HEK293 (cell line): Measurements from ENCODE around the gene ATP5F1B.

ENCODE experiments used
- GLIS1 ChIP-seq: fragments of 450-650 bp; formaldehyde crosslinking; IDR thresholded peaks from 2 replicates; pipeline ENCODE4 v1.5.1; 2016; ENCODE audit warnings: missing biosample characterization, missing genetic modification characterization
- KLF1 ChIP-seq: fragments of 450-650 bp; formaldehyde crosslinking; IDR thresholded peaks from 2 replicates; pipeline ENCODE4 v1.5.1; 2016; ENCODE audit warnings: missing biosample characterization, missing genetic modification characterization
- KLF17 ChIP-seq: fragments of 450-650 bp; formaldehyde crosslinking; IDR thresholded peaks from 2 replicates; pipeline ENCODE4 v1.5.1; 2016; ENCODE audit warnings: missing biosample characterization, missing genetic modification characterization
- KLF8 ChIP-seq: fragments of 450-650 bp; formaldehyde crosslinking; IDR thresholded peaks from 2 replicates; pipeline ENCODE4 v1.5.1; 2016; ENCODE audit warnings: missing biosample characterization, missing genetic modification characterization
- SP2 ChIP-seq: fragments of 450-650 bp; formaldehyde crosslinking; IDR thresholded peaks from 2 replicates; pipeline ENCODE4 v1.5.1; 2016; ENCODE audit warnings: missing biosample characterization, missing genetic modification characterization
- SP3 ChIP-seq: fragments of 450-650 bp; formaldehyde crosslinking; IDR thresholded peaks from 2 replicates; pipeline ENCODE4 v1.5.1; 2016; ENCODE audit warnings: missing biosample characterization, missing genetic modification characterization
- SP7 ChIP-seq: fragments of 450-650 bp; formaldehyde crosslinking; IDR thresholded peaks from 2 replicates; pipeline ENCODE4 v1.5.1; 2016; ENCODE audit warnings: missing biosample characterization, missing genetic modification characterization
- YY2 ChIP-seq: fragments of 450-650 bp; formaldehyde crosslinking; IDR thresholded peaks from 2 replicates; pipeline ENCODE4 v1.5.1; 2016; ENCODE audit warnings: missing biosample characterization, missing genetic modification characterization
- ZBTB17 ChIP-seq: fragments of 450-650 bp; formaldehyde crosslinking; IDR thresholded peaks from 2 replicates; pipeline ENCODE4 v1.5.1; 2016; ENCODE audit warnings: missing biosample characterization, missing genetic modification characterization
- ZBTB21 ChIP-seq: fragments of 450-650 bp; formaldehyde crosslinking; IDR thresholded peaks from 2 replicates; pipeline ENCODE4 v1.5.1; 2017; ENCODE audit warnings: missing biosample characterization, missing genetic modification characterization
- ZNF10 ChIP-seq: fragments of 450-650 bp; formaldehyde crosslinking; IDR thresholded peaks from 2 replicates; pipeline ENCODE4 v1.5.1; 2017; ENCODE audit warnings: missing biosample characterization, missing genetic modification characterization
- ZNF155 ChIP-seq: fragments of 450-650 bp; formaldehyde crosslinking; IDR thresholded peaks from 2 replicates; pipeline ENCODE4 v1.5.1; 2016; ENCODE audit warnings: missing biosample characterization, missing genetic modification characterization
- ZNF211 ChIP-seq: fragments of 450-650 bp; formaldehyde crosslinking; IDR thresholded peaks from 2 replicates; pipeline ENCODE4 v1.5.1; 2016; ENCODE audit warnings: low read depth, missing biosample characterization, missing genetic modification characterization
- ZNF311 ChIP-seq: fragments of 450-650 bp; formaldehyde crosslinking; IDR thresholded peaks from 2 replicates; pipeline ENCODE4 v1.5.1; 2017; ENCODE audit warnings: missing biosample characterization, missing genetic modification characterization, borderline replicate concordance
- ZNF335 ChIP-seq: fragments of 450-650 bp; formaldehyde crosslinking; conservative IDR thresholded peaks from 2 replicates; pipeline ENCODE4 v1.5.1; 2016; ENCODE audit warnings: missing biosample characterization, missing genetic modification characterization
- ZNF341 ChIP-seq: fragments of 450-650 bp; formaldehyde crosslinking; IDR thresholded peaks from 2 replicates; pipeline ENCODE4; 2016; ENCODE audit warnings: low read depth, missing biosample characterization, missing genetic modification characterization
- ZNF394 ChIP-seq: fragments of 450-650 bp; formaldehyde crosslinking; IDR thresholded peaks from 2 replicates; pipeline ENCODE4 v1.5.1; 2016; ENCODE audit warnings: missing biosample characterization, missing genetic modification characterization, mild to moderate bottlenecking, moderate library complexity, borderline replicate concordance
- ZNF488 ChIP-seq: fragments of 450-650 bp; formaldehyde crosslinking; IDR thresholded peaks from 2 replicates; pipeline ENCODE4 v1.5.1; 2016; ENCODE audit warnings: missing biosample characterization, missing genetic modification characterization
- ZNF514 ChIP-seq: fragments of 450-650 bp; formaldehyde crosslinking; IDR thresholded peaks from 2 replicates; pipeline ENCODE4 v1.5.1; 2016; ENCODE audit warnings: missing biosample characterization, missing genetic modification characterization
- ZNF558 ChIP-seq: fragments of 450-650 bp; formaldehyde crosslinking; IDR thresholded peaks from 2 replicates; pipeline ENCODE4 v1.5.1; 2016; ENCODE audit warnings: missing biosample characterization, missing genetic modification characterization
- ZNF623 ChIP-seq: fragments of 450-650 bp; formaldehyde crosslinking; IDR thresholded peaks from 2 replicates; pipeline ENCODE4 v1.5.1; 2016; ENCODE audit warnings: missing biosample characterization, missing genetic modification characterization
- ZNF624 ChIP-seq: fragments of 450-650 bp; formaldehyde crosslinking; IDR thresholded peaks from 2 replicates; pipeline ENCODE4 v1.5.1; 2017; ENCODE audit warnings: missing biosample characterization, missing genetic modification characterization
- ZNF639 ChIP-seq: fragments of 450-650 bp; formaldehyde crosslinking; IDR thresholded peaks from 2 replicates; pipeline ENCODE4 v1.5.1; 2016; ENCODE audit warnings: missing biosample characterization, missing genetic modification characterization
- ZNF701 ChIP-seq: fragments of 450-650 bp; formaldehyde crosslinking; IDR thresholded peaks from 2 replicates; pipeline ENCODE4 v1.5.1; 2016; ENCODE audit warnings: missing biosample characterization, missing genetic modification characterization
- ZNF76 ChIP-seq: fragments of 450-650 bp; formaldehyde crosslinking; IDR thresholded peaks from 2 replicates; pipeline ENCODE4; 2016; ENCODE audit warnings: low read depth, missing biosample characterization, missing genetic modification characterization, borderline replicate concordance
- ZNF776 ChIP-seq: fragments of 450-650 bp; formaldehyde crosslinking; IDR thresholded peaks from 2 replicates; pipeline ENCODE4 v1.5.0; 2017; ENCODE audit warnings: missing biosample characterization, missing genetic modification characterization, borderline replicate concordance
- ZNF791 ChIP-seq: fragments of 450-650 bp; formaldehyde crosslinking; IDR thresholded peaks from 2 replicates; pipeline ENCODE4 v1.5.1; 2016; ENCODE audit warnings: missing biosample characterization, missing genetic modification characterization
- ZNF830 ChIP-seq: fragments of 450-650 bp; IDR thresholded peaks from 2 replicates; pipeline ENCODE4 v1.5.0; 2018; ENCODE audit warnings: missing biosample characterization, missing genetic modification characterization, low read depth, mild to moderate bottlenecking, moderate library complexity
- TF ChIP-seq, protein P1 (sequence below): fragments of 450-650 bp; formaldehyde crosslinking; IDR thresholded peaks from 2 replicates; pipeline ENCODE4 v1.5.1; 2016; ENCODE audit warnings: missing biosample characterization, missing genetic modification characterization
- TF ChIP-seq, protein P2 (sequence below): fragments of 450-650 bp; formaldehyde crosslinking; IDR thresholded peaks from 2 replicates; pipeline ENCODE4 v1.5.1; 2016; ENCODE audit warnings: missing biosample characterization, missing genetic modification characterization
- TF ChIP-seq, protein P3 (sequence below): fragments of 450-650 bp; formaldehyde crosslinking; IDR thresholded peaks from 2 replicates; pipeline ENCODE4 v1.5.1; 2016; ENCODE audit warnings: missing biosample characterization, missing genetic modification characterization

The ATP5F1B gene

DNA sequence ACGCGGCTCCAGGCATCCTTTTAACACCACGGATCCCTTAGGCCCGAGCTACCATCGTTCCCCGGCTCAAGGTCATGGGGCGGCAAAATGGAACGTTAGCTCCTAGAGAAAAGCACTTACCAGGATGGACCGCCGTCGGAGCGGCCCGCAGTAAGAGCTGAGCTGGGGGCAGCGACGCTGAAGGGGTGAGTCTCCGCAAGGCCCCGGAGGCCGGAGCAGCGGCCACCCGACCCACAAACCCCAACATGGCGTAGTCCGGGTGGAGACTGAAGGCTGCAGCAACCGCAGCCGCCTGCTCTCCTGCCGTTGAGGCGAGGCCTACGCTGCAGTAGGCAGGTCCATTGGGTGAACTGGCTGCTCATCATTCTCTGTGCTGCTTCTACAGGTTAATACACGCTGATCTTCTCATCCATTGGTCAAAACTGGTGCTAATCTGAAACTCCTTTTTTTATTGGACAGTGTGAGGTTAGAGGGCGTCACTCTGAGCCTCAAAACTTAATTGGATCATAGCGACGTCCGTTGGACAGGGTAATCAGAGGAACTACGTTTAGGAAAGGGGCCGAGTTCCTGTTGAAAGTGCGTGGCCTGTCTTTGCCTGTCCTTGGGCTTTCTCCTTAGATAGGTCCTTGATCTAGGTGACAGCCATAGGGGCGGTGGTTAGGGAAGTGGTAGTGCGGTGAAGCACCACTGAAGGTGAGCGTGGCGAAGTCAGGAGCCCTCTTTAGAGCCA, at the start of gene ATP5F1B (continued):
- TF ChIP-seq ZNF155 (tag by site-specific recombination), result no peak
- TF ChIP-seq ZBTB17, result peak; percentile 73
- peak; percentile 7; the same call in 1 of the 2 replicates for TF ChIP-seq KLF1
- no peak for TF ChIP-seq ZNF10 (tag by site-specific recombination)
- TF ChIP-seq ZNF830 (tag by site-specific recombination), result no peak
- TF ChIP-seq ZNF701 (tag by site-specific recombination), result no peak
- peak; percentile 78 for TF ChIP-seq ZBTB21
- peak; percentile 59 for TF ChIP-seq KLF8 (tag by site-specific recombination)
- TF ChIP-seq ZNF76 (tag by site-specific recombination), result peak; percentile 63; the same call in 1 of the 2 replicates
- peak; percentile 92 for TF ChIP-seq SP3 (tag by site-specific recombination)
- peak; percentile 35 for TF ChIP-seq SP7 (tag by site-specific recombination)
- TF ChIP-seq ZNF488, result no peak
- no peak for TF ChIP-seq ZNF639 (tag by site-specific recombination)
- no peak for TF ChIP-seq ZNF558 (tag by site-specific recombination)
- peak; percentile 100 for TF ChIP-seq SP2 (tag by site-specific recombination)
- no peak for TF ChIP-seq ZNF211 (tag by site-specific recombination)
- peak; percentile 68; the same call in 1 of the 2 replicates for TF ChIP-seq GLIS1 (tag by site-specific recombination)
- peak; percentile 80 for TF ChIP-seq ZNF335
- TF ChIP-seq ZNF341 (tag by site-specific recombination), result peak; percentile 39; the same call in 1 of the 2 replicates
- TF ChIP-seq, protein P1, sequence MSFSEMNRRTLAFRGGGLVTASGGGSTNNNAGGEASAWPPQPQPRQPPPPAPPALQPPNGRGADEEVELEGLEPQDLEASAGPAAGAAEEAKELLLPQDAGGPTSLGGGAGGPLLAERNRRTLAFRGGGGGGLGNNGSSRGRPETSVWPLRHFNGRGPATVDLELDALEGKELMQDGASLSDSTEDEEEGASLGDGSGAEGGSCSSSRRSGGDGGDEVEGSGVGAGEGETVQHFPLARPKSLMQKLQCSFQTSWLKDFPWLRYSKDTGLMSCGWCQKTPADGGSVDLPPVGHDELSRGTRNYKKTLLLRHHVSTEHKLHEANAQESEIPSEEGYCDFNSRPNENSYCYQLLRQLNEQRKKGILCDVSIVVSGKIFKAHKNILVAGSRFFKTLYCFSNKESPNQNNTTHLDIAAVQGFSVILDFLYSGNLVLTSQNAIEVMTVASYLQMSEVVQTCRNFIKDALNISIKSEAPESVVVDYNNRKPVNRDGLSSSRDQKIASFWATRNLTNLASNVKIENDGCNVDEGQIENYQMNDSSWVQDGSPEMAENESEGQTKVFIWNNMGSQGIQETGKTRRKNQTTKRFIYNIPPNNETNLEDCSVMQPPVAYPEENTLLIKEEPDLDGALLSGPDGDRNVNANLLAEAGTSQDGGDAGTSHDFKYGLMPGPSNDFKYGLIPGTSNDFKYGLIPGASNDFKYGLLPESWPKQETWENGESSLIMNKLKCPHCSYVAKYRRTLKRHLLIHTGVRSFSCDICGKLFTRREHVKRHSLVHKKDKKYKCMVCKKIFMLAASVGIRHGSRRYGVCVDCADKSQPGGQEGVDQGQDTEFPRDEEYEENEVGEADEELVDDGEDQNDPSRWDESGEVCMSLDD (tag by site-specific recombination), result peak; percentile 62
- TF ChIP-seq, protein P2, sequence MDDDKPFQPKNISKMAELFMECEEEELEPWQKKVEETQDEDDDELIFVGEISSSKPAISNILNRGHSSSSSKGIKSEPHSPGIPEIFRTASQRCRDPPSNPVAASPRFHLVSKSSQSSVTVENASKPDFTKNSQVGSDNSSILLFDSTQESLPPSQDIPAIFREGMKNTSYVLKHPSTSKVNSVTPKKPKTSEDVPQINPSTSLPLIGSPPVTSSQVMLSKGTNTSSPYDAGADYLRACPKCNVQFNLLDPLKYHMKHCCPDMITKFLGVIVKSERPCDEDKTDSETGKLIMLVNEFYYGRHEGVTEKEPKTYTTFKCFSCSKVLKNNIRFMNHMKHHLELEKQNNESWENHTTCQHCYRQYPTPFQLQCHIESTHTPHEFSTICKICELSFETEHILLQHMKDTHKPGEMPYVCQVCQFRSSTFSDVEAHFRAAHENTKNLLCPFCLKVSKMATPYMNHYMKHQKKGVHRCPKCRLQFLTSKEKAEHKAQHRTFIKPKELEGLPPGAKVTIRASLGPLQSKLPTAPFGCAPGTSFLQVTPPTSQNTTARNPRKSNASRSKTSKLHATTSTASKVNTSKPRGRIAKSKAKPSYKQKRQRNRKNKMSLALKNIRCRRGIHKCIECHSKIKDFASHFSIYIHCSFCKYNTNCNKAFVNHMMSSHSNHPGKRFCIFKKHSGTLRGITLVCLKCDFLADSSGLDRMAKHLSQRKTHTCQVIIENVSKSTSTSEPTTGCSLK (tag by site-specific recombination), result no peak
- peak; percentile 38; the same call in 1 of the 2 replicates for TF ChIP-seq ZNF394 (tag by site-specific recombination)
- TF ChIP-seq, protein P3, sequence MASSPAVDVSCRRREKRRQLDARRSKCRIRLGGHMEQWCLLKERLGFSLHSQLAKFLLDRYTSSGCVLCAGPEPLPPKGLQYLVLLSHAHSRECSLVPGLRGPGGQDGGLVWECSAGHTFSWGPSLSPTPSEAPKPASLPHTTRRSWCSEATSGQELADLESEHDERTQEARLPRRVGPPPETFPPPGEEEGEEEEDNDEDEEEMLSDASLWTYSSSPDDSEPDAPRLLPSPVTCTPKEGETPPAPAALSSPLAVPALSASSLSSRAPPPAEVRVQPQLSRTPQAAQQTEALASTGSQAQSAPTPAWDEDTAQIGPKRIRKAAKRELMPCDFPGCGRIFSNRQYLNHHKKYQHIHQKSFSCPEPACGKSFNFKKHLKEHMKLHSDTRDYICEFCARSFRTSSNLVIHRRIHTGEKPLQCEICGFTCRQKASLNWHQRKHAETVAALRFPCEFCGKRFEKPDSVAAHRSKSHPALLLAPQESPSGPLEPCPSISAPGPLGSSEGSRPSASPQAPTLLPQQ (tag by site-specific recombination), result peak; percentile 64; the same call in 1 of the 2 replicates
- peak; percentile 60; the same call in 1 of the 2 replicates for TF ChIP-seq YY2 (tag by site-specific recombination)
- TF ChIP-seq ZNF776 (tag by site-specific recombination), result no peak
- TF ChIP-seq ZNF623 (tag by site-specific recombination), result no peak
- no peak for TF ChIP-seq ZNF311
- peak; percentile 67 for TF ChIP-seq KLF17 (tag by site-specific recombination)
- no peak for TF ChIP-seq ZNF514 (tag by site-specific recombination)
- no peak for TF ChIP-seq ZNF791 (tag by site-specific recombination)
- TF ChIP-seq ZNF624 (tag by site-specific recombination), result no peak
